ENCODE results near the gene SMAD1.

The SMAD1 gene

GRCh38 chr4:145488310-145488709 lies 6.7 kb downstream of the SMAD1 start:
- no peak for TF ChIP-seq CTCF (IDR thresholded peaks at IDR 0.05; ENCODE audit: low read length, missing control alignments)
- no peak overlapping the region for H3K4me3 ChIP-seq (replicated peaks; ENCODE audit: low read depth, low read length)
- no peak for DNase-seq (ENCODE audit: low read depth)

GRCh38 chr4:145489556-145489955 lies 7.9 kb downstream of the SMAD1 start:
- H3K4me3 ChIP-seq (replicated peaks; ENCODE audit: low read depth, low read length), result no peak overlapping the region
- no peak for DNase-seq (ENCODE audit: low read depth)
- no peak for TF ChIP-seq CTCF (IDR thresholded peaks at IDR 0.05; ENCODE audit: low read length, missing control alignments)

GRCh38 chr4:145490361-145490760 lies 8.7 kb downstream of the SMAD1 start:
- no peak for TF ChIP-seq CTCF (IDR thresholded peaks at IDR 0.05; ENCODE audit: low read length, missing control alignments)
- no peak overlapping the region for H3K4me3 ChIP-seq (replicated peaks; ENCODE audit: low read depth, low read length)
- DNase-seq (ENCODE audit: low read depth), result no peak

- H3K4me3 ChIP-seq (replicated peaks; ENCODE audit: low read depth, low read length), result no peak overlapping the region
- no peak for TF ChIP-seq CTCF (IDR thresholded peaks at IDR 0.05; ENCODE audit: low read length, missing control alignments)
- no peak for DNase-seq (ENCODE audit: low read depth)
Observed at GRCh38 chr4:145490796-145491195, 9.1 kb downstream of the SMAD1 start.

GRCh38 chr4:145492376-145492775 lies 10.7 kb downstream of the SMAD1 start:
- no peak for TF ChIP-seq CTCF (IDR thresholded peaks at IDR 0.05; ENCODE audit: low read length, missing control alignments)
- no peak for DNase-seq (ENCODE audit: low read depth)
- no peak overlapping the region for H3K4me3 ChIP-seq (replicated peaks; ENCODE audit: low read depth, low read length)

GRCh38 chr4:145493166-145493565 lies 11.5 kb downstream of the SMAD1 start:
- H3K4me3 ChIP-seq (replicated peaks; ENCODE audit: low read depth, low read length), result no peak overlapping the region
- no peak for DNase-seq (ENCODE audit: low read depth)
- no peak for TF ChIP-seq CTCF (IDR thresholded peaks at IDR 0.05; ENCODE audit: low read length, missing control alignments)

- no peak for DNase-seq (ENCODE audit: low read depth)
- TF ChIP-seq CTCF (IDR thresholded peaks at IDR 0.05; ENCODE audit: low read length, missing control alignments), result no peak
- no peak overlapping the region for H3K4me3 ChIP-seq (replicated peaks; ENCODE audit: low read depth, low read length)
Observed at GRCh38 chr4:145494666-145495270, 13.1 kb downstream of the SMAD1 start.
